Nephron progenitor cell (in vitro differentiated cells): ENCODE measurements around the gene DNAH11.

Experiments
- DNase-seq: peaks from one replicate; pipeline ENCODE4 v3.0.0; 2021
- H3K27ac Mint-ChIP-seq: 2 replicates; pipeline ENCODE4 v1.8.0; 2021; ENCODE audit warnings: mild to moderate bottlenecking, moderate library complexity, mixed read lengths
- H3K27me3 Mint-ChIP-seq: 2 replicates; pipeline ENCODE4 v1.8.0; 2021; ENCODE audit warnings: mild to moderate bottlenecking, low read depth, mixed read lengths; ENCODE audit not compliant: poor library complexity
- H3K36me3 Mint-ChIP-seq: 2 replicates; pipeline ENCODE4 v1.8.0; 2021; ENCODE audit warnings: low read depth, mixed read lengths
- H3K4me1 Mint-ChIP-seq: 2 replicates; pipeline ENCODE4 v1.8.0; 2021; ENCODE audit warnings: mixed read lengths
- H3K4me3 Mint-ChIP-seq: 2 replicates; pipeline ENCODE4 v1.8.0; 2021; ENCODE audit warnings: mild to moderate bottlenecking, moderate library complexity, mixed read lengths
- H3K9me3 Mint-ChIP-seq: 2 replicates; pipeline ENCODE4 v1.8.0; 2021; ENCODE audit warnings: mild to moderate bottlenecking, moderate library complexity, mixed read lengths
- TF ChIP-seq, protein P1 (sequence below): fragments of 200-600 bp; sonication (generic); IDR thresholded peaks from 2 replicates; pipeline ENCODE4 v1.5.0; 2021; ENCODE audit warnings: antibody characterized with exemption

The DNAH11 gene

DNA sequence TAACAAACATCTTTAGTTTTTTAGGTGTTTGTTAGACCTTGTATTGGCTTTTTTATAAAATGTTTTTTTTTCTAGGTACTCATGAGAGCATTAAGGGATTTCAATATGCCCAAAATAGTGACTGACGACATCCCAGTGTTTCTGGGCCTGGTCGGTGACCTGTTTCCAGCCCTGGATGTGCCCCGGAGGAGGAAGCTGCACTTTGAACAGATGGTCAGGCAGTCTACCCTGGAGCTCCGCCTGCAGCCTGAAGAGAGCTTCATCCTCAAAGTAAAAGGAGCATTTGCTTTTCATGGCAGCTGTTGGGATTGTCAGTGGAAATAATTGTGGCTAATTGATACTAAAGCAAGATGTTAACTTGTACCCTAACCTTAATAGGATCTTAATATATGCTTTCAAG, 161.5 kb downstream of the DNAH11 start:
- no peak for DNase-seq
- no peak overlapping the region for H3K4me3 Mint-ChIP-seq
- no peaks in the 10 kb centered on the region for H3K4me1 Mint-ChIP-seq
- TF ChIP-seq, protein P1, sequence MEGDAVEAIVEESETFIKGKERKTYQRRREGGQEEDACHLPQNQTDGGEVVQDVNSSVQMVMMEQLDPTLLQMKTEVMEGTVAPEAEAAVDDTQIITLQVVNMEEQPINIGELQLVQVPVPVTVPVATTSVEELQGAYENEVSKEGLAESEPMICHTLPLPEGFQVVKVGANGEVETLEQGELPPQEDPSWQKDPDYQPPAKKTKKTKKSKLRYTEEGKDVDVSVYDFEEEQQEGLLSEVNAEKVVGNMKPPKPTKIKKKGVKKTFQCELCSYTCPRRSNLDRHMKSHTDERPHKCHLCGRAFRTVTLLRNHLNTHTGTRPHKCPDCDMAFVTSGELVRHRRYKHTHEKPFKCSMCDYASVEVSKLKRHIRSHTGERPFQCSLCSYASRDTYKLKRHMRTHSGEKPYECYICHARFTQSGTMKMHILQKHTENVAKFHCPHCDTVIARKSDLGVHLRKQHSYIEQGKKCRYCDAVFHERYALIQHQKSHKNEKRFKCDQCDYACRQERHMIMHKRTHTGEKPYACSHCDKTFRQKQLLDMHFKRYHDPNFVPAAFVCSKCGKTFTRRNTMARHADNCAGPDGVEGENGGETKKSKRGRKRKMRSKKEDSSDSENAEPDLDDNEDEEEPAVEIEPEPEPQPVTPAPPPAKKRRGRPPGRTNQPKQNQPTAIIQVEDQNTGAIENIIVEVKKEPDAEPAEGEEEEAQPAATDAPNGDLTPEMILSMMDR: no peak
- no peaks in the 10 kb centered on the region for H3K27me3 Mint-ChIP-seq
- no peak overlapping the region for H3K27ac Mint-ChIP-seq
- H3K9me3 Mint-ChIP-seq: no peaks in the 10 kb centered on the region
- H3K36me3 Mint-ChIP-seq: no peaks in the 10 kb centered on the region

GRCh38 chr7:21706131-21706530, 163.3 kb downstream of the DNAH11 start:
- Mint-ChIP-seq H3K27me3 (no peaks in the 10 kb centered on the region), H3K4me3 (no peak overlapping the region), H3K36me3 (no peaks in the 10 kb centered on the region)

GRCh38 chr7:21707566-21707965, 164.7 kb downstream of the DNAH11 start:
- no peaks in the 10 kb centered on the region for H3K36me3 Mint-ChIP-seq
- no peaks in the 10 kb centered on the region for H3K27me3 Mint-ChIP-seq
- no peak overlapping the region for H3K27ac Mint-ChIP-seq
- TF ChIP-seq, protein P1: no peak
- DNase-seq: no peak
- H3K4me3 Mint-ChIP-seq: no peak overlapping the region
- no peaks in the 10 kb centered on the region for H3K9me3 Mint-ChIP-seq
- no peaks in the 10 kb centered on the region for H3K4me1 Mint-ChIP-seq

More at GRCh38 chr7:21706131-21706530, 163.3 kb downstream of the DNAH11 start:
- no peak for DNase-seq
- Mint-ChIP-seq H3K4me1 (no peaks in the 10 kb centered on the region), H3K27ac (no peak overlapping the region), H3K9me3 (no peaks in the 10 kb centered on the region)
- TF ChIP-seq, protein P1: no peak

- Mint-ChIP-seq H3K9me3 (no peaks in the 10 kb centered on the region), H3K27me3 (no peaks in the 10 kb centered on the region), H3K4me3 (no peak overlapping the region), H3K36me3 (no peaks in the 10 kb centered on the region), H3K27ac (no peak overlapping the region), H3K4me1 (no peaks in the 10 kb centered on the region)
- TF ChIP-seq, protein P1: no peak
- DNase-seq: no peak
These were observed 165.3 kb downstream of the DNAH11 start for GRCh38 chr7:21708096-21708495.

DNA sequence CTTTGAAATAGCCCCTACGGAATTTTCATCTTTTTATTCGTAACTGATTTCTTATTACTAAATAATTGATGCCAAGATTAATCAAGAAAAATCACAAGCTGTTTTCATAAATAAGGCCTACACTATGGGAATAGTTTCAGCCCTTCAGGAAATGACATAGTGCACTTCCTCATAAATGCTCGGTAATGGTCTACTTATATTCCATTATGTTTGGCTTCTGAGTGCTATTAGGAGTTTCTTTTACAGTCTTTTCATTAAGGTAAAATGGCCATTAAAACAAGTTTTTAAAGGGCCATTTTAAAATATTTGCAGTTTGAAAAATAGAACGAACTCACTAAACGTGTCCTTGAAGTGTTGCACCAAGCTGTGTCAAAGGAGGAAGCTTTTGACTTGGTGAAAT, 174.5 kb downstream of the DNAH11 start:
- TF ChIP-seq, protein P1: no peak
- no peak overlapping the region for H3K27ac Mint-ChIP-seq
- no peaks in the 10 kb centered on the region for H3K36me3 Mint-ChIP-seq
- H3K4me1 Mint-ChIP-seq: peaks cover 6% of the 10 kb centered on the region
- no peak overlapping the region for H3K4me3 Mint-ChIP-seq
- no peak for DNase-seq
- peaks cover 4% of the 10 kb centered on the region for H3K27me3 Mint-ChIP-seq
- H3K9me3 Mint-ChIP-seq: no peaks in the 10 kb centered on the region

DNA sequence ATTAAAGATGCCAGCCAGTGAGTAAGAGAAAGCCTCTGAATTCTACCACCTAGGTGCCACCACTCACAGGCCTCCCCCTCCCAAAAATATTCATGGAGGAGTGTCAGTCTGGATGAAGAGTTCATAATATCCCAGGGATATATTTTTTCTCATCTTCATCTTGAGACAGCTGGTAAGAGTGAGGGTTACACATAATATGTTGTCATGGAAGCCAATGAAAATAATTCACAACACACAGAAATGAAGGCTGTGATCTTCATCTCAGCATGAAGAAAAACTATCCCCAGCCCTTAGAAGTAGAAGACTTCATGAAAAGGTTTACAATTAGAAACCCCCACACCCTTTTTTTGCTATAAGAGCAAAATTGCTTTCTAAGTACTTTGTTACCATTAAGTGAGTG, 175.6 kb downstream of the DNAH11 start:
- Mint-ChIP-seq H3K9me3 (no peaks in the 10 kb centered on the region), H3K27me3 (peaks cover 4% of the 10 kb centered on the region), H3K27ac (no peak overlapping the region), H3K4me1 (peaks cover 3% of the 10 kb centered on the region), H3K4me3 (no peak overlapping the region), H3K36me3 (no peaks in the 10 kb centered on the region)
- DNase-seq: no peak
- TF ChIP-seq, protein P1: no peak
